ENCODE measurements around the gene MUC5B.

The MUC5B gene

GRCh38 chr11:1259561-1259960 lies 36.7 kb downstream of the MUC5B start:
- TF ChIP-seq, protein P1, sequence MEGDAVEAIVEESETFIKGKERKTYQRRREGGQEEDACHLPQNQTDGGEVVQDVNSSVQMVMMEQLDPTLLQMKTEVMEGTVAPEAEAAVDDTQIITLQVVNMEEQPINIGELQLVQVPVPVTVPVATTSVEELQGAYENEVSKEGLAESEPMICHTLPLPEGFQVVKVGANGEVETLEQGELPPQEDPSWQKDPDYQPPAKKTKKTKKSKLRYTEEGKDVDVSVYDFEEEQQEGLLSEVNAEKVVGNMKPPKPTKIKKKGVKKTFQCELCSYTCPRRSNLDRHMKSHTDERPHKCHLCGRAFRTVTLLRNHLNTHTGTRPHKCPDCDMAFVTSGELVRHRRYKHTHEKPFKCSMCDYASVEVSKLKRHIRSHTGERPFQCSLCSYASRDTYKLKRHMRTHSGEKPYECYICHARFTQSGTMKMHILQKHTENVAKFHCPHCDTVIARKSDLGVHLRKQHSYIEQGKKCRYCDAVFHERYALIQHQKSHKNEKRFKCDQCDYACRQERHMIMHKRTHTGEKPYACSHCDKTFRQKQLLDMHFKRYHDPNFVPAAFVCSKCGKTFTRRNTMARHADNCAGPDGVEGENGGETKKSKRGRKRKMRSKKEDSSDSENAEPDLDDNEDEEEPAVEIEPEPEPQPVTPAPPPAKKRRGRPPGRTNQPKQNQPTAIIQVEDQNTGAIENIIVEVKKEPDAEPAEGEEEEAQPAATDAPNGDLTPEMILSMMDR (IDR thresholded peaks at IDR 0.05; ENCODE audit: control extremely low read depth, extremely low read depth, low read depth, missing control alignments): no peak
- ChIA-PET POLR2A (no interaction called here), CTCF (no interaction called here)
- no peak for DNase-seq (ENCODE audit: extremely low spot score)

- CTCF ChIA-PET: no interaction called here
- TF ChIP-seq, protein P1 (IDR thresholded peaks at IDR 0.05; ENCODE audit: control extremely low read depth, extremely low read depth, low read depth, missing control alignments): no peak
- POLR2A ChIA-PET: no interaction called here
- peak; percentile 57 for DNase-seq (ENCODE audit: extremely low spot score)
Observed at GRCh38 chr11:1260023-1260501, 37.2 kb downstream of the MUC5B start.

DNA sequence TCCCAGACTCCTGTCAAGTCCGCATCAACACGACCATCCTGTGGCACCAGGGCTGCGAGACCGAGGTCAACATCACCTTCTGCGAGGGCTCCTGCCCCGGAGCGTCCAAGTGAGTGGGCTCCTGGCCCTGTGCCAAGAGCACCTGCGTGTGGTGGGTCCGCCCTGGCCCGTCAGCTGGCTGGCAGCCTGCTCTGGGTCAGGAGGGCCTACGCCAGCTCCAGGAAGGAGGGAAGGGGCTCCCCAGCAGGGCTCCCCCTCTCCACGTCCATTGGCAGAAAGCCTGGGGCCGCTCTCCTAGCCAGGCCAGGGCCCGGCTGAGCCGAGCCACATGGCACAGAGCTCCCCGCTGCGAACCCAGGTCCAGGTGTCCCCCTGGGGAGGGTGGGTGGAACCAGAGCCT lies 37.8 kb downstream of the MUC5B start:
- TF ChIP-seq, protein P1 (IDR thresholded peaks at IDR 0.05; ENCODE audit: control extremely low read depth, extremely low read depth, low read depth, missing control alignments): no peak
- CTCF ChIA-PET: interaction anchor here (0.9 kb wide), 1 partner anchor 58 kb away, joined by 3 read pairs; no protein-coding TSS in a partner anchor
- DNase-seq (ENCODE audit: extremely low spot score): no peak
- POLR2A ChIA-PET: no interaction called here

GRCh38 chr11:1261241-1262071 lies 38.6 kb downstream of the MUC5B start:
- TF ChIP-seq, protein P1 (IDR thresholded peaks at IDR 0.05; ENCODE audit: control extremely low read depth, extremely low read depth, low read depth, missing control alignments): no peak
- ChIA-PET CTCF (interaction anchor here (0.9 kb wide), 1 partner anchor 59 kb away, joined by 3 read pairs; no protein-coding TSS in a partner anchor), POLR2A (no interaction called here)
- no peak for DNase-seq (ENCODE audit: extremely low spot score)

DNA sequence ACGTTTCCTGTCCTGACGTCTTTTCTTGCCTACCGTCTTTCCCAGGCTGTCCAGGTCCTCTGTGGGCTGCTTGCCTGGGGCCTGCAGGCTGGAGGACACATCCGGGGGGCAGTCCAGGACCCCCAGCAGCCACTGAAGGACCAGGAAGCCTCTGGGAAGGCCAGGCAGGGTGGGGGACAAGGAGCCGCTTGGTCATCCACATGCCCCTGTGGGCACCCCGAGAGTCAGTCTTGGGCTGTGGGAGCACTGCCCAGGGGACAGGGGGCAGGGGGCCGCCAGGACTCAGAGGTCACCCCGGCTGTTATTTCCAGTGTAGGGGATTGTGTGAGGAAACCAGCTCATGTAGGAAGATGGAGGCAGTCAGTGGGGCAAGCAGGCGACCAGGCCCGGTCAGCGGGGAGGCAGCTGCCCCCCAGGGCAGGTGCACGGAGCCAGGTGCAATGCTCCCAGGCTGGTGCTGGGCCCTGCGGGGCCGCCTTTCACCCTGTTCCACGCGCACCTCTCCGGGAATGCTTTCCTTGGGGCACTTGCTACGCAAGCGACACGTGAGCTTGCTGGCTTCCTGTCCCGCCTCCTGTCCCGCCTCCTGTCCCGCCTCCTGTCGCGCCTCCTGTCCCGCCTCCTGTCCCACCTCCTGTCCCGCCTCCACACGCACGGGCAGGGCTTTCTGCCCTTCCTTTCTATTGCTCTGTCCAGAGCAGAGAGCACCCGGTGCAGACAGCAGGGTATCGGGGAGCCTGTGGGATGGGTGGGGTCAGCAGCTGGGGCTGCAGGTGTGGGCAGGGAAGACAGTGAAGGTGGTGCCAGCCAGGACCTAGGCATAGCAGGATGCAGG lies 39.5 kb downstream of the MUC5B start:
- ChIA-PET POLR2A (no interaction called here), CTCF (interaction anchor here (0.8 to 1.4 kb wide), 3 partner anchors 12 to 211 kb away, joined by 3 to 4 read pairs (median 3); no protein-coding TSS in a partner anchor)

GRCh38 chr11:1263010-1263409 lies 40.1 kb downstream of the MUC5B start:
- POLR2A ChIA-PET: no interaction called here
- no peak for DNase-seq (ENCODE audit: extremely low spot score)
- TF ChIP-seq, protein P1 (IDR thresholded peaks at IDR 0.05; ENCODE audit: control extremely low read depth, extremely low read depth, low read depth, missing control alignments): no peak
- CTCF ChIA-PET: interaction anchor here (1.0 to 1.4 kb wide), 2 partner anchors 12 to 19 kb away, joined by 3 to 4 read pairs; no protein-coding TSS in a partner anchor

More for the DNA sequence above, 39.5 kb downstream of the MUC5B start:
- DNase-seq (ENCODE audit: extremely low spot score): peak; percentile 93
- TF ChIP-seq, protein P1 (IDR thresholded peaks at IDR 0.05; ENCODE audit: control extremely low read depth, extremely low read depth, low read depth, missing control alignments): no peak

Data from GM10248 (cell line).